GM12874 (cell line): ENCODE data around the gene EVC2.

ENCODE experiments used
- TF ChIP-seq, protein P1 (sequence below): IDR thresholded peaks from 2 replicates; pipeline ENCODE4 v1.5.1; 2011; ENCODE audit warnings: low read depth, mild to moderate bottlenecking, control low read depth, low read length, moderate library complexity; ENCODE audit not compliant: insufficient read depth

The EVC2 gene

DNA sequence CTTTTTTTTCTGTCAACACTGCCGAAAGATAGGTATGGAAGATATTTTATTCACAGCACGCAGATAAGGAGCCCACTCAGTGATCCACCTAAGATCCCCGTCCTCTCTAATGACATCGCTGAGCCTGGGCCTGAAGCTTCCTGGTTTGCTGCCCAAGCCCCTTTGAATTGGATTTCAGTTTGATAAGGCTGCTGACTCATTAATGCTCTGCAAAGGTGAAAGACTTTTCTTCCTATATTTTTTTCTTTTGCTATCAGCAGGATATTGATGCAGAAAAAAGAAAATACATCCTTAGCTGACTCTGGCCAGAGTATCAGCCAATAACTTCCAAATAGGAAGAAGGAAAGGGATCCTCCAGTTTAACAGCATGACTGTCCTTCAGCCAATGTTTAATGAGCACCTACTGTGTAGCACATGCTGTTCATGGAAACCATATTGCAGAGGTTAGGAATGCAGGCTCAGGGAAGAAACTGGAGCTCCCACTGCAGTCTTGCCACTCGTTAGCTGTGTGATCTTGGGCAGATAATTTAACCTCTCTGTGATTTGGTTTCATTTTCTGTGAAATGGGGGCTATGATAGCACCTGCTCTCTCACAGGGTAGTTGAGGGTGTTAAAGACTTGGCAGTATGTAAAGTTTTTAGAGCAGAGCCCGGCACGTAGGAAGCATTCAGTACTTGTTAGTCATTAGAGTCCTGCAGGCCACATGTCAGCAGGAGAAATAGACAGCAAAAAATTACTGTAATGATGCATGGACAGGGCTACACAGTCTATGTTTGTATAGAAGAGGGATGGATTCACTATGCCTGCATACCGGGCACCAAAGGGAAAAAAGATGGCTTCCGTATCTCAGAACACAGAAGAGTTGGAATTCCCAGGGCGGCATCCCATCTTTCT, 41.9 kb upstream of the EVC2 start:
- TF ChIP-seq, protein P1, sequence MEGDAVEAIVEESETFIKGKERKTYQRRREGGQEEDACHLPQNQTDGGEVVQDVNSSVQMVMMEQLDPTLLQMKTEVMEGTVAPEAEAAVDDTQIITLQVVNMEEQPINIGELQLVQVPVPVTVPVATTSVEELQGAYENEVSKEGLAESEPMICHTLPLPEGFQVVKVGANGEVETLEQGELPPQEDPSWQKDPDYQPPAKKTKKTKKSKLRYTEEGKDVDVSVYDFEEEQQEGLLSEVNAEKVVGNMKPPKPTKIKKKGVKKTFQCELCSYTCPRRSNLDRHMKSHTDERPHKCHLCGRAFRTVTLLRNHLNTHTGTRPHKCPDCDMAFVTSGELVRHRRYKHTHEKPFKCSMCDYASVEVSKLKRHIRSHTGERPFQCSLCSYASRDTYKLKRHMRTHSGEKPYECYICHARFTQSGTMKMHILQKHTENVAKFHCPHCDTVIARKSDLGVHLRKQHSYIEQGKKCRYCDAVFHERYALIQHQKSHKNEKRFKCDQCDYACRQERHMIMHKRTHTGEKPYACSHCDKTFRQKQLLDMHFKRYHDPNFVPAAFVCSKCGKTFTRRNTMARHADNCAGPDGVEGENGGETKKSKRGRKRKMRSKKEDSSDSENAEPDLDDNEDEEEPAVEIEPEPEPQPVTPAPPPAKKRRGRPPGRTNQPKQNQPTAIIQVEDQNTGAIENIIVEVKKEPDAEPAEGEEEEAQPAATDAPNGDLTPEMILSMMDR = no peak

DNA sequence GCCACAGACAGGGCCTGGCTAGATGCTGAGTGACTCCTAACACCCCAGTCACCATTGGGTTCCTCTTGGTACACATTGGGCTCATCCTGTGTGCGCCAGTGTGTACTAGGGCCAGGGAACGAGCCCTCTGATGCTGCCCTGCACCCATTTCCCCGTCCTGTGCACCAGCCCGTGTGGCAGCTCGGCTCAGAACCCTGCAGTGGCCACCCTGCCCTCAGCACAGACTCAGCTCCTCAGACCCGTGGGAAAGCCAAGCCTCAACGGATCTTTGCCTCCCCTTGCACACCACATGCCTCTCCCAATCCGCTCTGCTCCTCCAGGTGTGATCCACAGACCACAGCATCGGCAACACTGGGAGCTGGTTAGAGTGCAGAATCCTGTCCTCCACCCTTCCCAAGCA, 41.2 kb upstream of the EVC2 start:
- TF ChIP-seq, protein P1 = no peak

DNA sequence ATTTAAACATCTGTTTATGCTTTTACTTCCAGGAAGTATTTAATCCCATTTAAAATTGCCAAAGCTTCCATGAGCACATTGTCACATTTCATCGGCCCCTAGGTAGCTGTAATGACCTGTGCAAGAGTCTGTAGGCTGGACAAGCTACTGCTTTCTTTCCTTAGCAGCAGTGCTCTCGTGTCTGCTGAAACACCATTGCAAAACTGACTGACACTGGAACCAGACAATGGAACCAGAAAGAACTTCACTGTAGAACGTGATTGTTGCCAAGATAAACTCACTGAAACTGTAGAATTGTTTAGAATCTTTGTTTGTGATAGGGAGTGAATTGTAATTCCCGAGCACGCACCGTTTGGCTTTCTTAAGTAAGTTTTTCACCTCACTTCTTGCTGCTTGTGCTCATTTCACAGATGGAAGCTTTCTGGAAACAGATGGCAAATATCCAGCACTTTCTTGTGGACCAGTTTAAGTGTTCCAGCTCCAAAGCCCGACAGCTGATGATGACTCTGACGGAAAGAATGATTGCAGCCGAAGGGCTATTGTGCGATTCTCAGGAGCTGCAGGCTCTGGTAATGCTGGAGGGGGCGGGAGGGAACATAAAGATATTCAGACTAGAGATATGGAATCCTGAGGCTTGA, 39.5 kb upstream of the EVC2 start:
- TF ChIP-seq, protein P1 = no peak

DNA sequence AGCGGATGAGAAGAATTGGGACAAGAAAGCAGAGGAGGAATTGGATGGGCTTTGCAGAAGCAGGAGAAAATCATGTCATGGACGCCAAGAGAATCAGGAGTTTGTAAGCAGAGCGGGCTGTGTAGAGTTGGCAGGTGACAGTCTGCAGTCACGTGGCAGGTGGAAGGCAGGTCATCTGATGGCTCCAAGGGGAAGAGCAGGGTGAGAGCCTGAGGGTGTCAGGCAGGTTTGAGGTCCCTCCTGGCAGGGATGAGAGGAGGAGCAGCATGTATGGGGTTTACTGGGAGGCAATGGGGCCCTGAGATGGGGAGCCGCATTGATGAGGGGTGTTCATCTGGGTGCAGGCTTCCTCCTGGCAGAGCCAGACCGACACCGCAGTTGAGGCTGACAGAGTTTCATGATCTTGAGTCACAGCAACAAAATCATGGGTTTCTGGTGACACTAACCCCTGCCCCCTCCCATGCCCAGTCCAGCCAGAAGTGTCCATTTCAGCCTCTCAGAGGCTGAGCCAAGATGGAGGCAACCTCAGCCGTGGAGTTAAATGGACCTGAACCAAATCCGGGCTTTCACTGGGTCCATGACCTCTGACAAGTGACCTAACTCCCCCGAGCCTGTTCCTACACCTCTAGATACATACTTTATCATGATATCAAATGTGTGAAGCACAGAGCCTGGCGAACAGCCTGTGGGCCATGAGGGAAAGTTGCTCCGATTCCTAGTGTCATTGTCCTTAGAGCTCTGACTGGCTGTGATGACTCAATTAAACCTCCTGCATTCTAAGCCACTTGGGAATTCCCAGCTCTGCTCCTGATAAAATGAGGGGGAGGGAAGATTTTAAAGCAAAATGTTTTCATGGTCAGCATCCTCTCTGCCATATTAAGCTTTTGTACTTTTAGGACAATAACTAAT, 38.7 kb upstream of the EVC2 start:
- TF ChIP-seq, protein P1 = no peak

DNA sequence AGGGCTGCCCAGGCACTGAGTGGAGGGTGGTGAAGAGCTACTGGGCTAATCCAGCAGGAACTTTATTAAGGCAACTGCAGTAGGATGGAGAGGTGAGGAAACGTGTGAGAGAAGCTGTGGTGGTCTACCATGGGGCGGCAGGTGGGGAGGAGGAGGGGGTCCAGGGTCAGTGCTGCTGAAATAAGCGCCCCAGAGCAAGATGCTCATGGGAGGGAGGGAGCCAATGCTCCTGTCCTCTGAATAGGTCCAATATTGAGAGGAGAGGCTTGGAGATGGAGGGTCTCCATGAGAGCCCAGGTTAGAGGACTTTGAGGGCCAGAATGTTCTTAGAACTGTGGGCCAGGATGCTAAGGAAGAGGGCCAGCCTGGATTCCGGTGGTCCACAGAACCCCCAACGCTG, 37.9 kb upstream of the EVC2 start:
- TF ChIP-seq, protein P1 = no peak

DNA sequence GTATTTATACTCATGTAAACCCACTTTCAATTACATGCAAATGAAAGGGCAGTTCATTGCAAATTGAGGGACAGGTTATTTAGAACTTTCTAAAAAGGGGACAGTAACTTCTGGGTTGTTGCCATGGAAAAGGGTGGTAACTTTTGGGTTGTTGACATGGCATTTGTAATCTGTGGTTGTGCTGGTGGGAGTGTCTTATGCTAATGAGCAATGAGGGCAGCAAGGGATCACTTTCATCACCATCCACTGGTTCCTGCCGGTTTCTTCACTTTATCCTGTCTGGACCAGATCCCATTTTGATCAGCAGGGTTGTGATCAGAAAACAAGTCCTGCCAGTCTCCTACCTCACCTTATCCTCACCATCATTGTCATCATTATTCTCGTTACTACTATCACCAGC, 34.6 kb upstream of the EVC2 start:
- TF ChIP-seq, protein P1 = no peak

DNA sequence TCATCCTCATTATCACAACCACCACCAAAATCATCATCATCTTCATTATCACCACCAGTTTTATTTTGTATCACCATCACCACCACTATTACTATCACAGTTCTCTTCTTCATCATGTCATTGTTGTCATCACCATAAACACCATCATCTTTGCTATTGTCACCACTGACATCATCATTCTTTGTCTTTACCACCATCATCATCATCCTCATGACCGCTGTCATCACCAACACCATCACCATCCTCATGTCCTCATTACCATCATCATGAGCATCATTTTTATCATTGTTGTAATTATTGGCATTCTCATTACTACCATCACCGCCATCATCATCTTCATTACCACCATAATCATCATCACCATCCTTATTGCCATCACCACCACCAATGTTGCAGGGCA, 34.0 kb upstream of the EVC2 start:
- TF ChIP-seq, protein P1 = no peak
